GM12801 (cell line): ENCODE data around the gene AGMO.

Source experiments
- CTCF ChIP-seq: IDR thresholded peaks from one replicate; pipeline ENCODE4 v1.5.1; 2011; ENCODE audit warnings: control low read depth; ENCODE audit not compliant: insufficient read length; ENCODE audit errors: extremely low read depth

Gene AGMO

GRCh38 chr7:15335390-15335789 is 226.4 kb downstream of the AGMO start:
- no peak for TF ChIP-seq CTCF

GRCh38 chr7:15334536-15335263 is 227.1 kb downstream of the AGMO start:
- no peak for TF ChIP-seq CTCF

GRCh38 chr7:15332956-15333355 is 228.9 kb downstream of the AGMO start:
- no peak for TF ChIP-seq CTCF

- TF ChIP-seq CTCF = no peak
Measured at GRCh38 chr7:15330943-15331342, 230.9 kb downstream of the AGMO start.

- TF ChIP-seq CTCF = no peak
Measured at GRCh38 chr7:15327001-15327400, 234.8 kb downstream of the AGMO start.

- no peak for TF ChIP-seq CTCF
Measured at GRCh38 chr7:15326044-15326644, 235.7 kb downstream of the AGMO start.

GRCh38 chr7:15323550-15323949 is 238.3 kb downstream of the AGMO start:
- TF ChIP-seq CTCF = no peak
